ENCODE data around the gene ADCK1.
"Not testable (repeated sequence)": the region's sequence is repeated elsewhere in the genome, so short reads cannot be mapped to it uniquely, and the experiment has no call there.

The ADCK1 gene

DNA sequence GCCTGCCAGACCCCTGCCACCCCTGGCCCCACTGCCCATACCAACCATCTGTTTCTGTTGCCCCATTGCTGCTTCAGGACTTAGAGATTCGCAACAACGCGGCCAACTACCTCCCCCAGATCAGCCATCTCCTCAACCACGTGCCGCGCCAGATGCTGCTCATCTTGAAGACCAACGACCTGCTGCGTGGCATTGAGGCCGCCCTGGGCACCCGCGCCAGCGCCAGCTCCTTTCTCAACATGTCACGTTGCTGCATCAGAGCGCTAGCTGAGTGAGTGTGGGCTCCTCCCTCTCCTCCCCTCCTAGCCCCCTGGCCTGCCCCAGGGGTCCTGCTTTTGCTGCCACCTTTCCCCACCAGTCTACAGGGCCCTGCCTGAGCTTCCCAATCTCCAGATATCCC lies 131.5 kb downstream of the ADCK1 start:
- in situ Hi-C loops (cut with MboI; ENCODE audit: low pct_unique_long_range_greater_than_20kb, low sequenced_read_pairs, unreplicated experiment): no loop called here
- no peak for DNase-seq (ENCODE audit: low spot score)
- TF ChIP-seq, protein P1, sequence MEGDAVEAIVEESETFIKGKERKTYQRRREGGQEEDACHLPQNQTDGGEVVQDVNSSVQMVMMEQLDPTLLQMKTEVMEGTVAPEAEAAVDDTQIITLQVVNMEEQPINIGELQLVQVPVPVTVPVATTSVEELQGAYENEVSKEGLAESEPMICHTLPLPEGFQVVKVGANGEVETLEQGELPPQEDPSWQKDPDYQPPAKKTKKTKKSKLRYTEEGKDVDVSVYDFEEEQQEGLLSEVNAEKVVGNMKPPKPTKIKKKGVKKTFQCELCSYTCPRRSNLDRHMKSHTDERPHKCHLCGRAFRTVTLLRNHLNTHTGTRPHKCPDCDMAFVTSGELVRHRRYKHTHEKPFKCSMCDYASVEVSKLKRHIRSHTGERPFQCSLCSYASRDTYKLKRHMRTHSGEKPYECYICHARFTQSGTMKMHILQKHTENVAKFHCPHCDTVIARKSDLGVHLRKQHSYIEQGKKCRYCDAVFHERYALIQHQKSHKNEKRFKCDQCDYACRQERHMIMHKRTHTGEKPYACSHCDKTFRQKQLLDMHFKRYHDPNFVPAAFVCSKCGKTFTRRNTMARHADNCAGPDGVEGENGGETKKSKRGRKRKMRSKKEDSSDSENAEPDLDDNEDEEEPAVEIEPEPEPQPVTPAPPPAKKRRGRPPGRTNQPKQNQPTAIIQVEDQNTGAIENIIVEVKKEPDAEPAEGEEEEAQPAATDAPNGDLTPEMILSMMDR (IDR thresholded peaks at IDR 0.05; ENCODE audit: extremely low read depth, insufficient read depth, missing control alignments): no peak

DNA sequence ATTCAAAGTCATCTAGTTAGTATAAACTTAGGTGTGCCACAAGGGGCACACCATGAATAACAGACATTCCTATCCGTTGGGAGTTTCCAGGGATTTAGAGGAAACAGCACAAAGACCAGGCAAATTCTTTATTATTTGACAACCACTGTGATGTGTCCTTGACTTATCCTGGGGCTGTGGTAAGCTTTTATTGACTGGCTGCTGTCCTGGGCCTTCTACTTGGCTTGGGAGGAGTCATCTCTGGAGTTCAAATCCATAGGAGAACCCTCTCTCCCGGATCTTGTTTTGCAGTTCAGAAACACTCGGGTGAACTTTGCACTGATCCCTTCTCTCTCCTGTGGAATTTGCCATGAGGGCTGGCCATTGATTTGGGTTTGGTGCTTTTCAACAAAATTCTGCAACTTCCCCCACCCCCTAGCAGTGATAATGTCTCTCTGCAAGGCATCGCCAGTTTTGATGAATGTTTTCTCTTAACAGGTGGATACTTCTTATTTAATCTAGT lies 136.3 kb downstream of the ADCK1 start:
- DNase-seq (ENCODE audit: low spot score): no peak
- TF ChIP-seq, protein P1 (IDR thresholded peaks at IDR 0.05; ENCODE audit: extremely low read depth, insufficient read depth, missing control alignments): no peak

DNA sequence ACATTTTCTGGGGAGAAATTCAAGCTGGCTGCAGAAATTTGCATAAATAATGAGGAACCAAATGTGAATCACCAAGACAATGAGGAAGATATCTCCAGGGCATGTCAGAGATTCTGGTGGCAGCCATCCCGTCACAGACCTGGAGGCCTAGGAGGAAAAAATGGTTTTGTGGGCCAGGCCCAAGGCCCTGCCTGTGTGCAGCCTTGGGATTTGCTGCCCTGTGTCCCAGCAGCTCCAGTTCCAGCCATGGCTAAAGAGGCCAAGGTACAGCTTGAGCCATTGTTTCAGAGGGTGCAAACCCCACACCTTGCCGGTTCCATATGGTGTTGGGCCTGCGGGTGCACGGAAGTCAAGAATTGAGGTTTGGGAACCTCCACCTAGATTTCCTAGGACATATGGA lies 147.5 kb downstream of the ADCK1 start:
- in situ Hi-C loops (cut with MboI; ENCODE audit: low pct_unique_long_range_greater_than_20kb, low sequenced_read_pairs, unreplicated experiment): no loop called here
- TF ChIP-seq, protein P1 (IDR thresholded peaks at IDR 0.05; ENCODE audit: extremely low read depth, insufficient read depth, missing control alignments): no peak
- no peak for DNase-seq (ENCODE audit: low spot score)

More for the DNA sequence above, 136.3 kb downstream of the ADCK1 start:
- in situ Hi-C loops (cut with MboI; ENCODE audit: low pct_unique_long_range_greater_than_20kb, low sequenced_read_pairs, unreplicated experiment): no loop called here

DNA sequence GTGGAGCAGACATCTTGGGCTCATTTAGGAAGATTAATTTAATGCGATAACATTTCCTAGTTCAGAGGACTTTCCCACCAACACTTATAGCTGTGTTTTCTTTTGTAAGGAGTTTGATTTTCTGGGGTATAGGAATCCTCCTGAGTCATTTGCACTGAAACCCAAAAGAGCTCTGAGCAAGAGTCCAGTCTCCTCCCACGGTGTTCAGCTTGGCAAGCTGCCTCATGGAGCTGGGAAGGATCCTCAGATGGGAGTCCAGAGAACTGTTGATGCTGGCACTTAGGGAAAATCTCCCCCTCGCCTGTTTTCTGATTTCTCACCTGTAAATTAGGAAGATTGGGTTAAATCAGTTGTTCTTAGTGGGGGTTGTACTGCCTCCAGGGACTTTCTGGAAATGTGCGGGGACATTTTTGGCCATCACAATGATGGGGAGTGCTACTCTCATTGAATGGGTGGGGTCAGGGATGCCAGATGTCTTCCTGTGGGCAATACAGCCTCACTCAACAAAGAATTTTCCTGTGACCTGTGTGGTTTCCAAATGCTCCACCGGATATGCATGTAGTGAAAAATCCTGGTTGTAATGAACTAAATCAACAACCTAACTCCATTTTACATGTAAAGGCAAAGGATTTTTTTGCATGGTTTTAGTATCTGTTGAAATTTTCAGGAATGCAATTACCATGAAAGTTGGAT lies 150.6 kb downstream of the ADCK1 start:
- in situ Hi-C loops (cut with MboI; ENCODE audit: low pct_unique_long_range_greater_than_20kb, low sequenced_read_pairs, unreplicated experiment): no loop called here
- TF ChIP-seq, protein P1 (IDR thresholded peaks at IDR 0.05; ENCODE audit: extremely low read depth, insufficient read depth, missing control alignments): no peak
- no peak for DNase-seq (ENCODE audit: low spot score)

DNA sequence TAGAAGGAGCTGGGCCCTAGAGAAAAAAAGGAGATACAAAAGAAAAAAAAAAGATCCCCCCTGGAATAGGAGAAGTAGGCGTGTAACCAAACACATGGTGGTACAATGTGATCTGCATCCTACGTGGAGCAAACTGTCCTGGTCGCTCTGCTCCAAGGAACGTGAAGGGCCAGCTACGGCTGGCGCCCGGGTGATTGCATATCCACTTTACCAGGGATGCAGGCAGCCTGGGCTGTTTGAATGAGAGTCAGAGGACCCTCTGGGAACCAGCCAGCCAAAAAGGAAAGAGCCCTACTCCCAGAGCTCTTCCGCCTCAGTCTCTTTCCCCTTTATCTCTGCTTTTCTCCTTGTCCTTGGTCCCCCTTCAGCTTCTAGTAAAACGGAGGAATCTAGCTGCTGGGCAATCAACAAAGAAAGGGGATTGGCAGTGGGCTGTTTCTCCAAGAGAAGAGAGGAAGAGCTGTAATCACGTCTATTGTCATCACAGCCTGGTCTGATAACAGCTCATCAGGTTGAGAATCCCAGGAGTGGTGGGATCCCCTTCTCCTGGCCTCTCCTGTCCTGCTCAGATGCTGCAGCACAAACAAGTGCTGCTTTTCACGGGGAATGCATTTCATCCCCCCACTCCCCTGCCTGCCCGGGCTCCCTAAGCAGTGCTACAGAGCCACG lies 156.0 kb downstream of the ADCK1 start:
- no peak for DNase-seq (ENCODE audit: low spot score)
- TF ChIP-seq, protein P1 (IDR thresholded peaks at IDR 0.05; ENCODE audit: extremely low read depth, insufficient read depth, missing control alignments): no peak
- in situ Hi-C loops (cut with MboI; ENCODE audit: low pct_unique_long_range_greater_than_20kb, low sequenced_read_pairs, unreplicated experiment): no loop called here

DNA sequence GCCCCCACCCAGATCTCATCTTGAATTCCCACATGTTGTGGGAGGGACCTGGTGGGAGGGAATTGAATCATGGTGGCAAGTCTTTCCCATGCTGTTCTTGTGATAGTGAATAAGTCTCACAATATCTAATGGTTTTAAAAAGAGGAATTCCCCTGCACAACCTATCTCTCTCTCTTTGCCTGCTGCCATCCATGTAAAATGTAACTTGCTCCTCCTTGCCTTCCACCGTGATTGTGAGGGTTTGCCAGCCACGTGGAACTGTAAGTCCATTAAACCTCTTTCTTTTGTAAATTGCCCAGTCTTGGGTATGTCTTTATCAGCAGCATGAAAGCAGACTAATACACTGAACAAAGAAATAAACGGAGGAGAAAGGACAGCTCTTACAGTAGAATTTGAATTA lies 159.8 kb downstream of the ADCK1 start:
- in situ Hi-C loops (cut with MboI; ENCODE audit: low pct_unique_long_range_greater_than_20kb, low sequenced_read_pairs, unreplicated experiment); DNase-seq (ENCODE audit: low spot score): not testable (repeated sequence)
